DND-41 (cell line): ENCODE data around the gene RNLS.

ENCODE experiments used
- ATAC-seq: fragments of 200-7000 bp; cut with Tn5 transposase; 3 replicates; pipeline ENCODE4 v1.9.1; 2021; ENCODE audit warnings: low read depth; ENCODE audit not compliant: insufficient read depth
- DNase-seq: peaks from one replicate; pipeline ENCODE4 v3.0.0-alpha.2; 2020
- H2AFZ ChIP-seq: 2 replicates; pipeline ENCODE4 v1.6.0; 2012; ENCODE audit warnings: low read depth, low read length
- H3K27ac ChIP-seq: 2 replicates; pipeline ENCODE4 v1.5.1; 2012; ENCODE audit warnings: low read length, inconsistent platforms
- H3K27me3 ChIP-seq: fragments of 200-600 bp; sonication (generic); 2 replicates; pipeline ENCODE4 v1.6.0; 2012; ENCODE audit warnings: low read length, mild to moderate bottlenecking, inconsistent platforms; ENCODE audit not compliant: insufficient read depth, poor library complexity
- H3K36me3 ChIP-seq: 2 replicates; pipeline ENCODE4 v1.5.1; 2012; ENCODE audit warnings: low read length, inconsistent platforms; ENCODE audit not compliant: insufficient read depth
- H3K4me1 ChIP-seq: 2 replicates; pipeline ENCODE4 v1.5.1; 2012; ENCODE audit warnings: mild to moderate bottlenecking, low read length; ENCODE audit not compliant: insufficient read depth
- H3K4me2 ChIP-seq: 2 replicates; pipeline ENCODE4 v1.6.0; 2012; ENCODE audit warnings: mild to moderate bottlenecking, moderate library complexity, low read length, inconsistent platforms; ENCODE audit not compliant: insufficient read depth
- H3K4me3 ChIP-seq, 2 experiments: fragments of 200-600 bp in 1 of 2; shearing (Covaris generic) in 1 of 2; 2 replicates each; pipeline ENCODE4 v1.5.1; 2012 to 2016; ENCODE audit warnings: inconsistent platforms in 2 of 2, low read length in 2 of 2, mild to moderate bottlenecking in 2 of 2, low read depth in 1 of 2, moderate library complexity in 1 of 2
- H3K79me2 ChIP-seq: 2 replicates; pipeline ENCODE4 v1.6.0; 2012; ENCODE audit warnings: low read length, inconsistent platforms; ENCODE audit not compliant: insufficient read depth
- H3K9ac ChIP-seq: 2 replicates; pipeline ENCODE4 v1.6.0; 2012; ENCODE audit warnings: low read depth, mild to moderate bottlenecking, inconsistent platforms, low read length, moderate library complexity
- H3K9me3 ChIP-seq: 2 replicates; pipeline ENCODE4 v1.5.1; 2012; ENCODE audit warnings: low read length, moderate library complexity, mild to moderate bottlenecking, inconsistent platforms; ENCODE audit not compliant: insufficient read depth, severe bottlenecking
- H4K20me1 ChIP-seq: 2 replicates; pipeline ENCODE4 v1.6.0; 2012; ENCODE audit warnings: low read length; ENCODE audit not compliant: insufficient read depth
- EZH2 ChIP-seq: IDR thresholded peaks from 3 replicates; pipeline ENCODE4 v1.6.1; 2012; ENCODE audit warnings: borderline replicate concordance, low read depth, mild to moderate bottlenecking, moderate library complexity, low read length, inconsistent platforms; ENCODE audit not compliant: severe bottlenecking
- TF ChIP-seq, protein P1 (sequence below): IDR thresholded peaks from 2 replicates; pipeline ENCODE4 v1.5.1; 2012; ENCODE audit warnings: borderline replicate concordance, low read length, moderate library complexity, mild to moderate bottlenecking; ENCODE audit not compliant: poor library complexity, severe bottlenecking; ENCODE audit errors: extremely low read depth

RNLS gene

GRCh38 chr10:88317099-88317498 lies 266.0 kb downstream of the RNLS start:
- TF ChIP-seq, protein P1, sequence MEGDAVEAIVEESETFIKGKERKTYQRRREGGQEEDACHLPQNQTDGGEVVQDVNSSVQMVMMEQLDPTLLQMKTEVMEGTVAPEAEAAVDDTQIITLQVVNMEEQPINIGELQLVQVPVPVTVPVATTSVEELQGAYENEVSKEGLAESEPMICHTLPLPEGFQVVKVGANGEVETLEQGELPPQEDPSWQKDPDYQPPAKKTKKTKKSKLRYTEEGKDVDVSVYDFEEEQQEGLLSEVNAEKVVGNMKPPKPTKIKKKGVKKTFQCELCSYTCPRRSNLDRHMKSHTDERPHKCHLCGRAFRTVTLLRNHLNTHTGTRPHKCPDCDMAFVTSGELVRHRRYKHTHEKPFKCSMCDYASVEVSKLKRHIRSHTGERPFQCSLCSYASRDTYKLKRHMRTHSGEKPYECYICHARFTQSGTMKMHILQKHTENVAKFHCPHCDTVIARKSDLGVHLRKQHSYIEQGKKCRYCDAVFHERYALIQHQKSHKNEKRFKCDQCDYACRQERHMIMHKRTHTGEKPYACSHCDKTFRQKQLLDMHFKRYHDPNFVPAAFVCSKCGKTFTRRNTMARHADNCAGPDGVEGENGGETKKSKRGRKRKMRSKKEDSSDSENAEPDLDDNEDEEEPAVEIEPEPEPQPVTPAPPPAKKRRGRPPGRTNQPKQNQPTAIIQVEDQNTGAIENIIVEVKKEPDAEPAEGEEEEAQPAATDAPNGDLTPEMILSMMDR = no peak
- no peak for TF ChIP-seq EZH2
- no peak overlapping the region for H3K4me3 ChIP-seq
- no peak overlapping the region for H3K27ac ChIP-seq
- no peak overlapping the region for H3K9ac ChIP-seq
- no peak overlapping the region for H2AFZ ChIP-seq
- H4K20me1 ChIP-seq = no peaks in the 10 kb centered on the region
- no peak for ATAC-seq
- no peak for DNase-seq
- H3K36me3 ChIP-seq = no peaks in the 10 kb centered on the region; the same call in 1 of the 2 replicates
- H3K4me2 ChIP-seq = no peak overlapping the region
- H3K9me3 ChIP-seq = peaks cover 29% of the 10 kb centered on the region
- H3K27me3 ChIP-seq = no peaks in the 10 kb centered on the region
- H3K4me1 ChIP-seq = 0 out of 2 replicates have a peak, but pooled peaks cover 5% of the 10 kb centered on the region
- no peaks in the 10 kb centered on the region for H3K79me2 ChIP-seq

DNA sequence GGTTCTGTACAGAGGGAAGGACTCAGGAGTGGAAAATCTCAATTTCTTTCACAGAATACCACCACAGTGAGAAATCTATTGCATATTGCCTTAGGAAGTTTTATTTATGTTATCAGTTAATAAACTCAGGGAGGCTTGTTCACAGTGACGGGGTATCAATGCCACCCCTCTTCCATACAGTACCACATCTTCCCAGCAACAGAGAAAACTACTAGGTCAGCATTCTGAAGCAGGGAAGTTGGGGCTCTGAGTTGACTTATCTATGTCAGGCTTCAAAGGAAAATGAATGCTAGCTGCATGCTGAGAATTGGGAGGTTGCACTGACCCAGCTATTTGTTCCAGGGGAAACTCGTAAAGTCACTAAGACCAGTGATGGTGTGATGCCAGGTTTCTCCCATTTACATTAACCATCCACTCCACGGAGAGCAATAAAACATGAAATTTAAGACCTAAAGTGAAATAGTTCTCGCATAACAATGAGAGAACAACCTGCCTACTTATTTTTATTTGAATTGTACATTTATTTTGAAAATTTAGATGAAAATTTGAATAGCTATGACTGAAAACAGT lies 266.7 kb downstream of the RNLS start:
- Histone ChIP-seq H3K27ac (no peak overlapping the region), H3K36me3 (no peaks in the 10 kb centered on the region; the same call in 1 of the 2 replicates), H3K4me3 (no peak overlapping the region), H4K20me1 (no peaks in the 10 kb centered on the region), H3K27me3 (no peaks in the 10 kb centered on the region), H3K9ac (no peak overlapping the region), H3K79me2 (no peaks in the 10 kb centered on the region), H2AFZ (peak overlapping the region; percentile 34; the same call in 1 of the 2 replicates), H3K4me2 (no peak overlapping the region), H3K4me1 (0 out of 2 replicates have a peak, but pooled peaks cover 5% of the 10 kb centered on the region), H3K9me3 (peaks cover 26% of the 10 kb centered on the region)
- DNase-seq (no peak), ATAC-seq (no peak)
- TF ChIP-seq EZH2 = no peak
- TF ChIP-seq, protein P1 = no peak

GRCh38 chr10:88315755-88316154 lies 267.4 kb downstream of the RNLS start:
- H3K36me3 ChIP-seq = no peaks in the 10 kb centered on the region; the same call in 1 of the 2 replicates
- DNase-seq = no peak
- no peaks in the 10 kb centered on the region for H4K20me1 ChIP-seq
- no peak overlapping the region for H3K9ac ChIP-seq
- no peaks in the 10 kb centered on the region for H3K79me2 ChIP-seq
- no peak overlapping the region for H3K4me3 ChIP-seq
- H3K4me2 ChIP-seq = no peak overlapping the region
- H3K27me3 ChIP-seq = no peaks in the 10 kb centered on the region
- H2AFZ ChIP-seq = peak overlapping the region; percentile 34; the same call in 1 of the 2 replicates
- H3K9me3 ChIP-seq = peaks cover 26% of the 10 kb centered on the region
- TF ChIP-seq, protein P1 = no peak
- TF ChIP-seq EZH2 = no peak
- no peak for ATAC-seq
- H3K27ac ChIP-seq = no peak overlapping the region
- H3K4me1 ChIP-seq = 0 out of 2 replicates have a peak, but pooled peaks cover 5% of the 10 kb centered on the region
